Stomach smooth muscle (tissue), 2 donors: ENCODE measurements around the gene SCD5.

Source experiments
- H3K27ac ChIP-seq: one replicate; pipeline ENCODE4 v1.7.0; 2013; ENCODE audit warnings: mild to moderate bottlenecking, low read length, inconsistent platforms
- H3K27me3 ChIP-seq, 2 donors: one replicate each; pipeline ENCODE4 v1.7.0; 2013; ENCODE audit warnings: low read length in 2 of 2; ENCODE audit not compliant: insufficient read depth in 2 of 2, control insufficient read depth in 1 of 2
- H3K36me3 ChIP-seq, 2 donors: one replicate each; pipeline ENCODE4 v1.7.0; 2013; ENCODE audit warnings: low read length in 2 of 2; ENCODE audit not compliant: control insufficient read depth in 2 of 2, insufficient read depth in 2 of 2
- H3K4me1 ChIP-seq: one replicate; pipeline ENCODE4 v1.7.0; 2013; ENCODE audit warnings: low read length; ENCODE audit not compliant: control insufficient read depth, insufficient read depth
- H3K4me3 ChIP-seq, 2 donors: one replicate each; pipeline ENCODE4 v1.7.0; 2013; ENCODE audit warnings: low read length in 2 of 2
- H3K9ac ChIP-seq, 2 donors: one replicate each; pipeline ENCODE4 v1.7.0; 2013; ENCODE audit warnings: low read length in 2 of 2, mild to moderate bottlenecking in 1 of 2
- H3K9me3 ChIP-seq, 2 donors: one replicate each; pipeline ENCODE4 v1.7.0; 2013; ENCODE audit warnings: low read length in 2 of 2; ENCODE audit not compliant: control insufficient read depth in 2 of 2
- donor health status: healthy.
- donor health status: Pancreatic carcinoma.

Gene SCD5

GRCh38 chr4:82691431-82691830 lies 107.2 kb downstream of the SCD5 start:
- no peak overlapping the region for H3K27ac ChIP-seq
- H3K9me3 ChIP-seq = no peaks in the 10 kb centered on the region
- no peaks in the 10 kb centered on the region for H3K36me3 ChIP-seq
- H3K9ac ChIP-seq = no peak overlapping the region
- no peak overlapping the region for H3K4me3 ChIP-seq
- H3K4me1 ChIP-seq = no peaks in the 10 kb centered on the region
- H3K27me3 ChIP-seq = no peaks in the 10 kb centered on the region

DNA sequence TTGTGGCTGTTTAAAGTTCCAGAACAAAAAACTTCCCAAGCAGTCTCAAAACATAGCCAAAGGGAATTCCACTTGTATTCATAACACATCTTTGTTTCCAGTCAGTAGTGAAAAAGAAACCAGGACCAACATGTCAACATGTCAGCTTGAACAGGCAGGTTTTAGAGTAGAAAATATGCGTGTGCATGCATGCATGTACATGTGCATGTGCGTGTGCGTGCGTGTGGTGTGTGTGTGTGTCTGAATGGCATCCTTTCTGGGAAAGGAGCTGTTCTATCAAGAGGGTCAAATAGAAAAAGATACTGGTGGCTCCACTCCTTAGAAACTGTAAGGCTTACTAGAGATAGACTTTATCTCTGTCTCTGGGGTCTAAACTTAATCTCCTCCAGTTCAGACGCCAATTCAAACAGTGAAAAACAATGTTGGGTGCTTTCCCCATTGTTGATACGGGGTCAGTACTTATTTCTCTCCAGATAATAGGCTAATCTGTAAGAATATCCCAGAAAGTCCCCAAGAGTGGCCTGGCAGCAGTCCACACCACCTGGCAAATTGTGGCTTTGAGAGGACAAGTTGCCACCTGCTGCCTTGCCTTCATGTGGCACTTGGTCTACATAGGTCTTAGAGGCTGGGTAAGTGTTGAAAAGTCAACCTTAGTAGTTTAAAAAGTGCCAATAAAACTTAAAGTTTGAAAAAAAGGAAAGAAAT lies 110.4 kb downstream of the SCD5 start:
- no peaks in the 10 kb centered on the region for H3K27me3 ChIP-seq
- H3K4me3 ChIP-seq = no peak overlapping the region
- H3K9me3 ChIP-seq = no peaks in the 10 kb centered on the region
- no peak overlapping the region for H3K27ac ChIP-seq
- H3K4me1 ChIP-seq = no peaks in the 10 kb centered on the region
- peaks cover 0 to 2% of the 10 kb centered on the region in 2 donors for H3K36me3 ChIP-seq
- no peak overlapping the region for H3K9ac ChIP-seq

GRCh38 chr4:82687531-82687930 lies 111.1 kb downstream of the SCD5 start:
- H3K9me3 ChIP-seq = no peaks in the 10 kb centered on the region
- no peak overlapping the region for H3K9ac ChIP-seq
- no peak overlapping the region for H3K27ac ChIP-seq
- H3K27me3 ChIP-seq = no peaks in the 10 kb centered on the region
- no peaks in the 10 kb centered on the region for H3K4me1 ChIP-seq
- H3K4me3 ChIP-seq = no peak overlapping the region
- H3K36me3 ChIP-seq = peaks cover 0 to 2% of the 10 kb centered on the region in 2 donors

DNA sequence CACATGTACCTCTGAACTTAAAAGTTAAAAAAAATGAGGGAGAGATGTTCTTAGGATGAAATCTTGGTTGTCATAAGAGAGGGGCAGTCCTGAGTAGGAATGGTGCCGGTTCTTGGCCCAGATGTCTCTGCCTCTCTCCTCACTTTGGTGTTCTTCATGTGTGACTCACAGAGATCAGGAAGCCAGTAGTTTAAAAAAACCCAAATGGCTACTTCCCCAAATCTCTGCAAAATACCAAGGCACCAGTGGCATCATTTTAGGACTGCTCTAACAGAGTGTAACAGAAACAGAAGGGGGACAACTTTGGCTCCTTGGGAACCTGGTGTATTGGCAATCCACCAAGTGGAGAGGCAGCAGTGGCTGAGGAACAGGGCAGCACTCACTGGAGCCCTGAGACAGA lies 116.8 kb downstream of the SCD5 start:
- Histone ChIP-seq H3K9ac (no peak overlapping the region), H3K36me3 (peaks cover 4 to 6% of the 10 kb centered on the region in 2 donors), H3K27me3 (no peaks in the 10 kb centered on the region), H3K9me3 (no peaks in the 10 kb centered on the region), H3K27ac (no peak overlapping the region), H3K4me3 (no peak overlapping the region), H3K4me1 (no peaks in the 10 kb centered on the region)

DNA sequence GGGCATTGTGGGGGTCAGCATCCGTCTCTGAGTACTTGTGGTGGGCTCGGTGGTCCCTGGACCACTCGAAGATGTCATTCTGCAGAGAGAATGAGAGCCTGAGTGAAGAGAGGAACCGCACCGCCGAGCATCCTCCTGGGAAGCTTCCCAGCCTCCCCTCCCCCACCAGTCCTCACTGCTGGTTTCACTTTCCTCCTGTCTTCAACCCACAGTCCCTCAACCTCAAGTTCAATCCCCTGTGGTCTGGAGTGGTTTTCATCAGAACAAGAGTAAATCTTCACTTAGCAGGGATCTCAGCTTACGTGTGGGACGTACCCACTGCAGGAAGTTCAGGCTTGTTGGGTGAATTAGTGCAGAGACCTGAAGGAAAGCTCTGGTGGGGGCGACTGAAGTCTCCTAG lies 117.8 kb downstream of the SCD5 start:
- Histone ChIP-seq H3K4me1 (no peaks in the 10 kb centered on the region), H3K27ac (no peak overlapping the region), H3K27me3 (no peaks in the 10 kb centered on the region), H3K9ac (no peak overlapping the region), H3K36me3 (peaks cover 4 to 6% of the 10 kb centered on the region in 2 donors), H3K9me3 (no peaks in the 10 kb centered on the region), H3K4me3 (no peak overlapping the region)

- H3K9me3 ChIP-seq = no peaks in the 10 kb centered on the region
- peaks cover 3 to 4% of the 10 kb centered on the region in 2 donors for H3K36me3 ChIP-seq
- no peak overlapping the region for H3K9ac ChIP-seq
- H3K4me3 ChIP-seq = no peak overlapping the region
- no peaks in the 10 kb centered on the region for H3K27me3 ChIP-seq
- no peaks in the 10 kb centered on the region for H3K4me1 ChIP-seq
- no peak overlapping the region for H3K27ac ChIP-seq
Measured at GRCh38 chr4:82679531-82679930, 119.1 kb downstream of the SCD5 start.

- no peak overlapping the region for H3K4me3 ChIP-seq
- H3K9ac ChIP-seq = no peak overlapping the region
- no peaks in the 10 kb centered on the region for H3K27me3 ChIP-seq
- H3K36me3 ChIP-seq = peaks cover 3 to 4% of the 10 kb centered on the region in 2 donors
- no peaks in the 10 kb centered on the region for H3K9me3 ChIP-seq
- no peaks in the 10 kb centered on the region for H3K4me1 ChIP-seq
- no peak overlapping the region for H3K27ac ChIP-seq
Measured at GRCh38 chr4:82678051-82678450, 120.5 kb downstream of the SCD5 start.

DNA sequence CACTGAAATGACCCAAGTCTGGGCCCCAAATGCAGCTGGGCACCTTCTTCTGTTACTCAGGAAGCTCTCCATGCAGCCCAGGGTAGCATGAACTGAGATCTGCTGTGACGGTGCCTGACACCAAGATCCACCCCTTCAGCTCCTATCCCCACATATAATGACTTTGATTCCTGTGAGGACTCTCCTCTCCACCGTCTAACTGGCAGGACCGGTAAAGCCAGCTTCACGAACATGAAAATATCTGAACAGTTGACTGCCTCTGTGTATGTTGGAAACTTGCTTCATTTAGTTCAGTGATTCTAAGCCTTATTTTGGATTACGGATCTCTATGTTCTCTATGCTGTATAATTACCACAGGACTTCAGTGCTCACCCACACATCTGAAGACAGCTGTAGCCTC lies 121.3 kb downstream of the SCD5 start:
- Histone ChIP-seq H3K9ac (no peak overlapping the region), H3K4me3 (no peak overlapping the region), H3K27me3 (no peaks in the 10 kb centered on the region), H3K4me1 (no peaks in the 10 kb centered on the region), H3K9me3 (no peaks in the 10 kb centered on the region), H3K36me3 (peaks cover 3 to 4% of the 10 kb centered on the region in 2 donors), H3K27ac (no peak overlapping the region)

- Histone ChIP-seq H3K27ac (no peak overlapping the region), H3K4me3 (no peak overlapping the region), H3K9ac (no peak overlapping the region), H3K36me3 (no peaks in the 10 kb centered on the region), H3K9me3 (peaks cover 0 to 2% of the 10 kb centered on the region in 2 donors), H3K27me3 (no peaks in the 10 kb centered on the region), H3K4me1 (no peaks in the 10 kb centered on the region)
Measured at GRCh38 chr4:82667761-82668480, 130.7 kb downstream of the SCD5 start.

GRCh38 chr4:82666970-82667665 lies 131.5 kb downstream of the SCD5 start:
- Histone ChIP-seq H3K36me3 (no peaks in the 10 kb centered on the region), H3K27ac (no peak overlapping the region), H3K9me3 (peaks cover 0 to 2% of the 10 kb centered on the region in 2 donors), H3K4me3 (no peak overlapping the region), H3K9ac (no peak overlapping the region), H3K4me1 (no peaks in the 10 kb centered on the region), H3K27me3 (no peaks in the 10 kb centered on the region)
